ENCODE results near the gene MRC1. TPM values are rescaled to one million over a fixed set of nuclear protein-coding genes. Genes with fewer than 3 reads are reported as not detected.
A peak's percentile ranks its signal among the peaks of the same experiment; 100 is the strongest.

Gene MRC1
- polyA plus RNA-seq, 2 of the 4 experiments (the other 2 are of a cell fraction): not detected

- FAIRE-seq (no peak), ATAC-seq (no peak), DNase-seq (ENCODE audit: low read depth in 1 of 2, low spot score in 1 of 2) (no peak)
- Histone ChIP-seq H3K27ac (no peak overlapping the region), H3K9me3 (no peaks in the 10 kb centered on the region), H3K4me3 (no peak overlapping the region), H3K4me1 (no peaks in the 10 kb centered on the region), H3K4me2 (no peak overlapping the region)
- WGBS (ENCODE audit: missing lambda C conversion rate): 0% methylated on average over 1 of the region's 1 CpG
- ChIA-PET POLR2A (no interaction called here), CTCF (interaction anchor here (1.5 kb wide), 1 partner anchor 333 kb away, joined by 4 read pairs; no protein-coding TSS in a partner anchor)
- no peak for TF ChIP-seq HDAC2 (IDR thresholded peaks at IDR 0.05)
- no peak for TF ChIP-seq HEYL (CRISPR knock-in tag; IDR thresholded peaks at IDR 0.05)
- no peak for TF ChIP-seq FOSL2 (IDR thresholded peaks at IDR 0.05)
- TF ChIP-seq FOSL2 (CRISPR knock-in tag; IDR thresholded peaks at IDR 0.05): no peak
- TF ChIP-seq REST (IDR thresholded peaks at IDR 0.05): no peak
- TF ChIP-seq FOXS1 (CRISPR knock-in tag; IDR thresholded peaks at IDR 0.05): no peak
- no peak for TF ChIP-seq ZSCAN20 (CRISPR knock-in tag; IDR thresholded peaks at IDR 0.05)
- TF ChIP-seq POLR2AphosphoS2 (conservative IDR thresholded peaks at IDR 0.05; ENCODE audit: low read length): no peak
- TF ChIP-seq POLR2A (IDR thresholded peaks at IDR 0.05; ENCODE audit: low read length): no peak
Measured at GRCh38 chr10:17883621-17884020, 74.5 kb downstream of the MRC1 start.

- POLR2A ChIA-PET: no interaction called here
- Histone ChIP-seq H3K4me2 (no peak overlapping the region), H3K4me3 (no peak overlapping the region), H3K27ac (no peak overlapping the region), H3K9me3 (no peaks in the 10 kb centered on the region), H3K4me1 (no peaks in the 10 kb centered on the region)
- ATAC-seq (no peak), FAIRE-seq (no peak), DNase-seq (ENCODE audit: low read depth in 1 of 2, low spot score in 1 of 2) (peak in 1 of 2 experiments; percentile 11)
- TF ChIP-seq BCL3 (IDR thresholded peaks at IDR 0.05) (no peak), MAZ (IDR thresholded peaks at IDR 0.05; ENCODE audit: borderline replicate concordance, low read depth, low read length) (no peak), MAFK (IDR thresholded peaks at IDR 0.05; ENCODE audit: partially characterized antibody) (no peak), HEYL (CRISPR knock-in tag; IDR thresholded peaks at IDR 0.05) (no peak), FOSB (CRISPR knock-in tag; IDR thresholded peaks at IDR 0.05) (no peak), ATOH8 (CRISPR knock-in tag; IDR thresholded peaks at IDR 0.05; ENCODE audit: low read depth) (no peak), NPAS2 (CRISPR knock-in tag; IDR thresholded peaks at IDR 0.05; ENCODE audit: borderline replicate concordance) (no peak), TFCP2L1 (CRISPR knock-in tag; IDR thresholded peaks at IDR 0.05) (no peak), BHLHE40 (IDR thresholded peaks at IDR 0.05; ENCODE audit: low read depth, low read length) (no peak), RNF2 (IDR thresholded peaks at IDR 0.05; ENCODE audit: borderline replicate concordance, low read depth) (no peak), RAD21 (conservative IDR thresholded peaks at IDR 0.05 in 1 of 2, IDR thresholded peaks at IDR 0.05 in 1 of 2) (no peak), FOSL2 (IDR thresholded peaks at IDR 0.05) (no peak), FOSL2 (CRISPR knock-in tag; IDR thresholded peaks at IDR 0.05) (no peak), JUNB (IDR thresholded peaks at IDR 0.05) (no peak), NR3C1 (IDR thresholded peaks at IDR 0.05) (no peak), MAX (IDR thresholded peaks at IDR 0.05) (no peak), EHF (CRISPR knock-in tag; IDR thresholded peaks at IDR 0.05) (no peak)
- CTCF ChIA-PET: interaction anchor here (0.8 kb wide), 1 partner anchor 41 kb away, joined by 3 read pairs; no protein-coding TSS in a partner anchor
Measured at GRCh38 chr10:17888189-17888588, 79.0 kb downstream of the MRC1 start.
